Caco-2 (cell line): ENCODE results near the gene TTL. TPM values are rescaled to one million over a fixed set of nuclear protein-coding genes. Genes with fewer than 3 reads are reported as not detected.

Source experiments
- BruUV-seq: library from RNA; stranded (reverse); fragments of 400-500 nt; replicated peaks from 2 replicates; lab custom pipeline; 2021; lab: Mats Ljungman, UMichigan
- CTCF ChIA-PET: fragments of 300-600 bp; sonication (Branson Sonifier 250); formaldehyde crosslinking; loops from one replicate; lab custom pipeline; 2022; ENCODE audit warnings: antibody characterized with exemption; lab: Charles Lee
- POLR2A ChIA-PET: fragments of 300-600 bp; sonication (Branson Sonifier 250); formaldehyde crosslinking; loops from one replicate; lab custom pipeline; 2022; ENCODE audit warnings: antibody characterized with exemption; lab: Charles Lee
- DNase-seq, 2 experiments: peaks; one replicate each; pipeline versions ENCODE4 v3.0.0 to v3.0.0-alpha.2; 2020 to 2022
- H3K27me3 ChIP-seq: replicated peaks from 2 replicates; pipeline ENCODE4 v1.6.0; 2011; ENCODE audit warnings: low read length; ENCODE audit not compliant: control insufficient read depth, insufficient read depth
- H3K36me3 ChIP-seq: 2 replicates; pipeline ENCODE4 v1.5.1; 2011; ENCODE audit warnings: low read length; ENCODE audit not compliant: control insufficient read depth, insufficient read depth
- H3K4me1 ChIP-seq: fragments of 250-450 bp; sonication (Bioruptor Pico); 2 replicates; pipeline ENCODE4 v1.5.1; 2020; ENCODE audit warnings: mild to moderate bottlenecking
- H3K4me3 ChIP-seq: 2 replicates; pipeline ENCODE4 v1.5.1; 2011; ENCODE audit warnings: low read depth, mild to moderate bottlenecking, control low read depth, low read length
- H3K9me3 ChIP-seq: fragments of 250-450 bp; sonication (Bioruptor Pico); 2 replicates; pipeline ENCODE4 v1.5.1; 2020; ENCODE audit warnings: mild to moderate bottlenecking, moderate library complexity
- H3K27ac Mint-ChIP-seq: one replicate; pipeline ENCODE4 v1.8.0; 2022; ENCODE audit warnings: mixed read lengths; ENCODE audit not compliant: unreplicated experiment
- H3K27me3 Mint-ChIP-seq: one replicate; pipeline ENCODE4 v1.8.0; 2022; ENCODE audit warnings: mixed read lengths; ENCODE audit not compliant: insufficient read depth, unreplicated experiment
- H3K36me3 Mint-ChIP-seq: one replicate; pipeline ENCODE4 v1.8.0; 2022; ENCODE audit warnings: mild to moderate bottlenecking, mixed read lengths; ENCODE audit not compliant: insufficient read depth, unreplicated experiment
- H3K4me1 Mint-ChIP-seq: one replicate; pipeline ENCODE4 v1.8.0; 2022; ENCODE audit warnings: low read depth, mixed read lengths; ENCODE audit not compliant: unreplicated experiment
- H3K4me3 Mint-ChIP-seq: one replicate; pipeline ENCODE4 v1.8.0; 2022; ENCODE audit warnings: mild to moderate bottlenecking, moderate library complexity, mixed read lengths; ENCODE audit not compliant: unreplicated experiment
- H3K9me3 Mint-ChIP-seq: one replicate; pipeline ENCODE4 v1.8.0; 2022; ENCODE audit warnings: mixed read lengths; ENCODE audit not compliant: unreplicated experiment
- intact Hi-C: fragments of 100-400 bp; cut with micrococcal nuclease; formaldehyde crosslinking; loops from one replicate; pipeline ENCODE4 v1.10.0; 2022; ENCODE audit not compliant: unreplicated experiment
- total RNA-seq: library from RNA; stranded (reverse); gene quantifications from 2 replicates; pipeline ENCODE4 v1.2.3, GENCODE V29; 2022
- TF ChIP-seq, protein P1 (sequence below), 2 experiments: fragments of 200-600 bp in 1 of 2; IDR thresholded peaks; 1 replicate in 1 of 2; 2 replicates in 1 of 2; pipeline versions ENCODE4 v1.5.1 to v1.8.0; 2011 to 2022; ENCODE audit warnings: antibody characterized with exemption in 1 of 2, control low read depth in 1 of 2, inconsistent platforms in 1 of 2, low read depth in 1 of 2, low read length in 1 of 2, mild to moderate bottlenecking in 1 of 2, moderate library complexity in 1 of 2; ENCODE audit not compliant: insufficient read depth in 1 of 2, severe bottlenecking in 1 of 2, unreplicated experiment in 1 of 2

Gene TTL
- total RNA-seq, 1 experiment from 2014 or later = 46.9 TPM

DNA sequence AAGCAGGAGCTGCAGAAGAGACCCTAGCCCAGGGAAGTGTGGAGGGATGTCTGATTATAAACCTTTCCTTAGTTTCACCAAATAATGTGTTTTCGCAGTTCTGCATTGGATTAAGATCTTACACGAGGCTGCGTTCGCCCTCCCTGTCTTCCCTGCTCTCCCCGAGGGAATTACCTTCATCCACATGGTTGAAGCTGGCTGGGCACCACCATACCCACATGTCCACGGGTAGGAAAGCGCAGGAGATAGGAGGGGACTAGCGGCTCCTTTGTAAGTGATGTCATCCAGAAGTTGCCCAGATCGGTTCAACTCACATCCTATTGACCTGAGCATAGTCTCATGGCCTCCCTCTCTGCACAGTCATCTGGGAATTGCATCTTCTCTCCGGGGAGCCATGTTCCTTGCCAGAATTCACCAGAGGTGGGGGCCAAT is 1.1 kb downstream of the TTL start:
- peak overlapping the region; percentile 89 for H3K4me3 Mint-ChIP-seq
- H3K27me3 Mint-ChIP-seq = no peaks in the 10 kb centered on the region
- Histone ChIP-seq H3K27me3 (no peaks in the 10 kb centered on the region), H3K4me3 (peak overlapping the region; percentile 90), H3K9me3 (no peaks in the 10 kb centered on the region), H3K36me3 (no peaks in the 10 kb centered on the region), H3K4me1 (peaks cover 5% of the 10 kb centered on the region; the same call in 1 of the 2 replicates)
- DNase-seq = peak in 1 of 2 experiments; percentile 29
- H3K36me3 Mint-ChIP-seq = peaks cover 25% of the 10 kb centered on the region
- BruUV-seq = no TSS peak
- TF ChIP-seq, protein P1, sequence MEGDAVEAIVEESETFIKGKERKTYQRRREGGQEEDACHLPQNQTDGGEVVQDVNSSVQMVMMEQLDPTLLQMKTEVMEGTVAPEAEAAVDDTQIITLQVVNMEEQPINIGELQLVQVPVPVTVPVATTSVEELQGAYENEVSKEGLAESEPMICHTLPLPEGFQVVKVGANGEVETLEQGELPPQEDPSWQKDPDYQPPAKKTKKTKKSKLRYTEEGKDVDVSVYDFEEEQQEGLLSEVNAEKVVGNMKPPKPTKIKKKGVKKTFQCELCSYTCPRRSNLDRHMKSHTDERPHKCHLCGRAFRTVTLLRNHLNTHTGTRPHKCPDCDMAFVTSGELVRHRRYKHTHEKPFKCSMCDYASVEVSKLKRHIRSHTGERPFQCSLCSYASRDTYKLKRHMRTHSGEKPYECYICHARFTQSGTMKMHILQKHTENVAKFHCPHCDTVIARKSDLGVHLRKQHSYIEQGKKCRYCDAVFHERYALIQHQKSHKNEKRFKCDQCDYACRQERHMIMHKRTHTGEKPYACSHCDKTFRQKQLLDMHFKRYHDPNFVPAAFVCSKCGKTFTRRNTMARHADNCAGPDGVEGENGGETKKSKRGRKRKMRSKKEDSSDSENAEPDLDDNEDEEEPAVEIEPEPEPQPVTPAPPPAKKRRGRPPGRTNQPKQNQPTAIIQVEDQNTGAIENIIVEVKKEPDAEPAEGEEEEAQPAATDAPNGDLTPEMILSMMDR (IDR thresholded peaks at IDR 0.05; ENCODE audit: insufficient read depth in 1 of 2, low read depth in 1 of 2, low read length in 1 of 2, severe bottlenecking in 1 of 2, unreplicated experiment in 1 of 2) = no peak
- no peaks in the 10 kb centered on the region for H3K9me3 Mint-ChIP-seq
- peaks cover 11% of the 10 kb centered on the region for H3K4me1 Mint-ChIP-seq
- CTCF ChIA-PET = interaction anchor here (0.6 to 1.6 kb wide), 4 partner anchors 10 to 181 kb away, joined by 3 to 4 read pairs (median 4); no protein-coding TSS in a partner anchor
- intact Hi-C loops = loop anchor here (5.0 kb wide), 2 partner anchors 226 to 244 kb away; partner anchors contain the start of gene ZC3H8
- peak overlapping the region; percentile 35 for H3K27ac Mint-ChIP-seq
- POLR2A ChIA-PET = interaction anchor here (0.6 kb wide), 1 partner anchor 205 kb away, joined by 3 read pairs; no protein-coding TSS in a partner anchor

DNA sequence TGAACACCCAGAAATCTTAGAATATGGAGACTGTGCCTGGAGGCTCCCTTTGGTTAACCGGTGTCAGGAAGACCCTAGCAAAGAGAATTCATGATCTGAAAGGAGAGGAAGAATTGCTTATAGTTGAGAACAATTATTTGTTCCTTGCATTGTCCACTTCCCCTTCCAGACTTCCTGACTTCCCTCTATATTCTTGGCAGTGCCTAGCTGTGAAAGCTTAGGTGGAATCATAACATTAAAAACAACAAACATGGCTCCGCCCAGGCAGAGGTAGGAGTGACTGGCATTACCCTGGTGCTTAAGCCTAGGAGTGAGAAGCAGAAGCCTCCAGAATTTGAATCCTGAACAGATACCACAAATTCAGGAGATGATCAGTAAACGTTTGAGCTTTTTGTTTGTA is 1.9 kb downstream of the TTL start:
- ChIA-PET CTCF (interaction anchor here (0.8 to 1.6 kb wide), 3 partner anchors 9 to 182 kb away, joined by 3 read pairs; no protein-coding TSS in a partner anchor), POLR2A (no interaction called here)
- intact Hi-C loops = loop anchor here (5.0 kb wide), 2 partner anchors 227 to 243 kb away; partner anchors contain the start of gene ZC3H8
- TF ChIP-seq, protein P1 (IDR thresholded peaks at IDR 0.05; ENCODE audit: insufficient read depth in 1 of 2, low read depth in 1 of 2, low read length in 1 of 2, severe bottlenecking in 1 of 2, unreplicated experiment in 1 of 2) = no peak
- Mint-ChIP-seq H3K27ac (no peak overlapping the region), H3K4me3 (peak overlapping the region; percentile 89), H3K4me1 (peaks cover 11% of the 10 kb centered on the region), H3K9me3 (no peaks in the 10 kb centered on the region), H3K36me3 (peaks cover 25% of the 10 kb centered on the region), H3K27me3 (no peaks in the 10 kb centered on the region)
- Histone ChIP-seq H3K27me3 (no peaks in the 10 kb centered on the region), H3K36me3 (no peaks in the 10 kb centered on the region), H3K9me3 (no peaks in the 10 kb centered on the region), H3K4me1 (peaks cover 5% of the 10 kb centered on the region; the same call in 1 of the 2 replicates), H3K4me3 (no peak overlapping the region)
- DNase-seq = no peak
- BruUV-seq = no TSS peak

DNA sequence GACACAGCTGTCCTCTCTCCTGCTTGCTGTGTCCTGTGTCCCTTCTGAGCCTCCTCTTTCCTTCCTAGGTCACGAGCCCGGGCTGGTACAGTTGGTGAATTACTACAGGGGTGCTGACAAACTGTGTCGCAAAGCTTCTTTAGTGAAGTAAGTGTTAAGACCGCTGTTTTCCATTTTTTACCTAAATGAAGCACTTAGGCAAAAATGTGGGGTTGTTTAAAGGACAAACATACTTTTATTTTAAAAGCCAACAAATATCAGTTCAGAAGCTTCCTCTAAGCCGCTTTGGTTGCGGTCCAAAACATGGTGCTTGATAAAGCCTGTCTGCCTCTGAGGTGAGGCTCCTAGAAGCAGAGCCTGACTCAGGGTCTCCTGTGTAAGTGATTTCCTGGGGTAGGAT is 3.9 kb downstream of the TTL start:
- no peak for DNase-seq
- no peaks in the 10 kb centered on the region for H3K36me3 ChIP-seq
- Mint-ChIP-seq H3K4me1 (peaks cover 11% of the 10 kb centered on the region), H3K4me3 (no peak overlapping the region), H3K27ac (no peak overlapping the region), H3K9me3 (no peaks in the 10 kb centered on the region), H3K27me3 (no peaks in the 10 kb centered on the region), H3K36me3 (peaks cover 25% of the 10 kb centered on the region)
- CTCF ChIA-PET = no interaction called here
- BruUV-seq = no TSS peak
- POLR2A ChIA-PET = no interaction called here
- no peaks in the 10 kb centered on the region for H3K9me3 ChIP-seq
- peaks cover 5% of the 10 kb centered on the region; the same call in 1 of the 2 replicates for H3K4me1 ChIP-seq
- no peaks in the 10 kb centered on the region for H3K27me3 ChIP-seq
- no peak overlapping the region for H3K4me3 ChIP-seq
- intact Hi-C loops = no loop called here
- TF ChIP-seq, protein P1 (IDR thresholded peaks at IDR 0.05; ENCODE audit: insufficient read depth in 1 of 2, low read depth in 1 of 2, low read length in 1 of 2, severe bottlenecking in 1 of 2, unreplicated experiment in 1 of 2) = no peak
